Muscle of back (tissue), 11 donors: ENCODE measurements around the gene MUC2. TPM values are rescaled to one million over a fixed set of nuclear protein-coding genes. Genes with fewer than 3 reads are reported as not detected.
"Not testable (repeated sequence)": the region's sequence is repeated elsewhere in the genome, so short reads cannot be mapped to it uniquely, and the experiment has no call there.

Experiments used
- DNase-seq, 3 donors: peaks; one replicate each; pipeline versions ENCODE4 v3.0.0 to v3.0.0-alpha.2; 2013
- polyA plus RNA-seq, 10 donors: library from polyadenylated mRNA; unstranded; fragments of 120-200 nt; gene quantifications; one replicate each; pipeline ENCODE4 v1.2.1, GENCODE V29; 2013; ENCODE audit not compliant: insufficient read length in 10 of 10

The MUC2 gene
- polyA plus RNA-seq, 10 donors = 0.01 to 0.09 (median 0.03) TPM; not detected in 3

- DNase-seq = no peak
Measured at GRCh38 chr11:1103401-1104360, 29.0 kb downstream of the MUC2 start.

- DNase-seq = no peak
Measured at GRCh38 chr11:1104411-1105182, 29.9 kb downstream of the MUC2 start.

- no peak for DNase-seq
Measured at GRCh38 chr11:1105183-1105565, 30.5 kb downstream of the MUC2 start.

GRCh38 chr11:1106387-1106786, 31.7 kb downstream of the MUC2 start:
- DNase-seq = no peak

GRCh38 chr11:1107316-1108245, 32.9 kb downstream of the MUC2 start:
- DNase-seq = no peak

- no peak for DNase-seq
Measured at GRCh38 chr11:1108246-1108900, 33.7 kb downstream of the MUC2 start.

GRCh38 chr11:1109101-1109917, 34.6 kb downstream of the MUC2 start:
- no peak for DNase-seq

GRCh38 chr11:1109918-1110705, 35.4 kb downstream of the MUC2 start:
- no peak for DNase-seq

GRCh38 chr11:1111545-1112212, 37.0 kb downstream of the MUC2 start:
- no peak for DNase-seq

- no peak for DNase-seq
Measured at GRCh38 chr11:1112351-1113191, 37.9 kb downstream of the MUC2 start.

- DNase-seq = no peak
Measured at GRCh38 chr11:1113405-1114201, 38.9 kb downstream of the MUC2 start.

- not testable (repeated sequence) for DNase-seq
Measured at GRCh38 chr11:1115292-1115691, 40.6 kb downstream of the MUC2 start.

- no peak for DNase-seq
Measured at GRCh38 chr11:1116104-1116503, 41.4 kb downstream of the MUC2 start.

GRCh38 chr11:1116666-1117390, 42.2 kb downstream of the MUC2 start:
- no peak for DNase-seq

GRCh38 chr11:1117992-1118391, 43.3 kb downstream of the MUC2 start:
- DNase-seq = no peak
